ENCODE results near the gene INPP4B. TPM values are rescaled to one million over a fixed set of nuclear protein-coding genes. Genes with fewer than 3 reads are reported as not detected.

INPP4B gene
- total and polyA plus RNA-seq, 2 of the 4 experiments (the other 2 are of a cell fraction), result 1.8 to 14.0 TPM

GRCh38 chr4:142581881-142582280 lies 264.2 kb downstream of the INPP4B start:
- Histone ChIP-seq H2AK9ac (replicated peaks; ENCODE audit: low read depth, low read length, poor library complexity) (no peak overlapping the region), H3K23ac (ENCODE audit: low read depth, low read length) (no peak overlapping the region), H3K9me3 (ENCODE audit: control insufficient read depth, insufficient read depth, low read length) (no peaks in the 10 kb centered on the region), H2BK5ac (ENCODE audit: low read depth, low read length, poor library complexity, severe bottlenecking) (no peak overlapping the region), H2BK20ac (ENCODE audit: low read depth, low read length) (no peak overlapping the region), H3K14ac (replicated peaks; ENCODE audit: low read depth, low read length) (no peak overlapping the region), H3K27me3 (ENCODE audit: control insufficient read depth, insufficient read depth, low read length) (no peaks in the 10 kb centered on the region), H3K4ac (ENCODE audit: low read depth, low read length) (no peak overlapping the region), H3K56ac (ENCODE audit: extremely low read depth, insufficient read depth, low read length) (no peak overlapping the region), H3K9ac (ENCODE audit: low read depth, low read length) (no peak overlapping the region), H2BK15ac (ENCODE audit: low read depth, low read length) (no peak overlapping the region), H4K91ac (ENCODE audit: insufficient read depth, low read depth, low read length) (no peak overlapping the region), H2BK120ac (ENCODE audit: low read depth, low read length) (no peak overlapping the region), H3K4me1 (ENCODE audit: control insufficient read depth, insufficient read depth, low read length) (no peaks in the 10 kb centered on the region), H2AFZ (replicated peaks; ENCODE audit: low read length, poor library complexity) (no peak overlapping the region), H4K5ac (ENCODE audit: low read depth, low read length) (no peak overlapping the region), H3K9me1 (ENCODE audit: insufficient read depth, low read length) (no peaks in the 10 kb centered on the region), H4K8ac (ENCODE audit: low read depth in 2 of 2, low read length in 2 of 2) (no peak overlapping the region), H3K27ac (ENCODE audit: insufficient read depth, low read length) (no peak overlapping the region), H3K36me3 (ENCODE audit: control insufficient read depth, insufficient read depth, low read length) (no peaks in the 10 kb centered on the region), H4K20me1 (ENCODE audit: insufficient read depth, low read length) (no peaks in the 10 kb centered on the region), H3K4me2 (ENCODE audit: low read depth, low read length) (no peak overlapping the region), H2AK5ac (ENCODE audit: low read depth, low read length) (no peak overlapping the region), H3K18ac (ENCODE audit: low read depth, low read length) (no peak overlapping the region), H3K79me1 (ENCODE audit: low read depth in 1 of 2, low read length in 2 of 2) (no peaks in the 10 kb centered on the region), H3K4me3 (ENCODE audit: insufficient read depth, low read depth, low read length) (no peak overlapping the region)
- no CpG with 5 or more reads among the region's 1 CpG for whole genome bisulfite sequencing, 2 experiments (ENCODE audit: extremely low coverage in 2 of 2, insufficient read length in 1 of 2)
- ChIA-PET CTCF (interaction anchor here (0.5 kb wide), 1 partner anchor 111 kb away, joined by 3 read pairs; no protein-coding TSS in a partner anchor), POLR2A (ENCODE audit: unreplicated experiment) (no interaction called here)
- intact Hi-C loops (cut with micrococcal nuclease) (no loop called here), dilution Hi-C loops (cut with HindIII; ENCODE audit: low sequenced_read_pairs, unreplicated experiment) (no loop called here), in situ Hi-C loops (cut with MboI; ENCODE audit: low sequenced_read_pairs) (no loop called here)
- no peak for DNase-seq
- TF ChIP-seq MAZ (IDR thresholded peaks at IDR 0.05; ENCODE audit: borderline replicate concordance, low read depth, low read length), result no peak
- TF ChIP-seq RAD21 (IDR thresholded peaks at IDR 0.05; ENCODE audit: low read length), result no peak
- TF ChIP-seq CEBPB (IDR thresholded peaks at IDR 0.05; ENCODE audit: low read depth, low read length), result no peak
- no peak for TF ChIP-seq RFX5 (IDR thresholded peaks at IDR 0.05; ENCODE audit: low read depth, low read length)
- TF ChIP-seq MAFK (IDR thresholded peaks at IDR 0.05; ENCODE audit: low read depth, low read length), result no peak
- TF ChIP-seq CTCF (conservative IDR thresholded peaks at IDR 0.05; ENCODE audit: low read depth, low read length), result no peak
- no peak for TF ChIP-seq FOS (IDR thresholded peaks at IDR 0.05; ENCODE audit: low read depth, low read length)
- no TSS peak for BruUV-seq (replicated peaks)
- no peak for ATAC-seq (ENCODE audit: low read depth)
